Ascending aorta (tissue), 2 donors: Measurements from ENCODE around the gene PRKACA. TPM values are rescaled to one million over a fixed set of nuclear protein-coding genes. Genes with fewer than 3 reads are reported as not detected.

Experiments
- DNase-seq, 2 donors: peaks; one replicate each; pipeline ENCODE4 v3.0.0-alpha.2; 2019; ENCODE audit warnings: low spot score in 2 of 2
- H3K27ac ChIP-seq, 2 donors: fragments of 200-600 bp; sonication (generic); one replicate each; pipeline ENCODE4 v1.5.1; 2016 to 2017; ENCODE audit warnings: mild to moderate bottlenecking in 1 of 2
- H3K27me3 ChIP-seq: fragments of 200-600 bp; sonication (generic); one replicate; pipeline ENCODE4 v1.5.1; 2017
- H3K36me3 ChIP-seq, 2 donors: fragments of 200-600 bp; sonication (generic); one replicate each; pipeline ENCODE4 v1.5.1; 2016
- H3K4me1 ChIP-seq, 2 donors: fragments of 200-600 bp; sonication (generic); one replicate each; pipeline ENCODE4 v1.5.1; 2016 to 2017; ENCODE audit warnings: mild to moderate bottlenecking in 1 of 2
- H3K4me3 ChIP-seq, 2 donors: fragments of 200-600 bp; sonication (generic); one replicate each; pipeline ENCODE4 v1.5.1; 2016 to 2017; ENCODE audit warnings: mild to moderate bottlenecking in 1 of 2
- H3K9me3 ChIP-seq, 2 donors: fragments of 200-600 bp; sonication (generic); one replicate each; pipeline ENCODE4 v1.5.1; 2016
- intact Hi-C: fragments of 100-400 bp; cut with DNase I; formaldehyde crosslinking; loops from one replicate; pipeline ENCODE4 v1.15.1; 2023
- total RNA-seq: library from RNA; depleted of rRNA; stranded (reverse); fragments of >200 nt; gene quantifications from one replicate; pipeline ENCODE4 v1.1.0, GENCODE V29; 2016
- TF ChIP-seq, protein P1 (sequence below), 3 experiments: fragments of 200-600 bp in 2 of 3; fragments of 450-650 bp in 1 of 3; sonication (generic) in 2 of 3; IDR thresholded peaks; one replicate each; pipeline ENCODE4 v1.5.1; 2016 to 2019; ENCODE audit warnings: antibody characterized with exemption in 3 of 3, mild to moderate bottlenecking in 1 of 3, moderate library complexity in 1 of 3

PRKACA gene
- total RNA-seq, 1 donor from 2014 or later: 92.6 TPM

DNA sequence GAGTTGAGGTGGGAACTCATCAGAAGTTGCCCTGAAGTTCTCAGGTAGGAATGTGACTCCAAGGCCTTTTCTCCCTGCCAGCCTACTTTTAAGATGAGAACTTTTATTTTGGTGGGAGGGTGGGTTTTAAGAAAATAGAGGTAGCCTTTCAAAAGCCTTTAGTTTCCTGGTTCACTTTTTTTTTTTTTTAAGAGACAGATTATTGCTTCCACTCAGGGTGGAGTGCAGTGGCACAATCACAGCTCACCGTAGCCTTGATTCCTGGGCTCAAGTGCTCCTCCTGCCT, 34.9 kb downstream of the PRKACA start:
- no peaks in the 10 kb centered on the region for H3K36me3 ChIP-seq
- peak overlapping the region; percentile 92 to 97 for H3K27ac ChIP-seq
- H3K4me1 ChIP-seq: peaks cover 4 to 14% of the 10 kb centered on the region in 2 donors
- intact Hi-C loops: loop anchor here (5.0 kb wide), 2 partner anchors 335 to 415 kb away; partner anchors contain the start of gene GIPC1
- H3K27me3 ChIP-seq: no peaks in the 10 kb centered on the region
- TF ChIP-seq, protein P1, sequence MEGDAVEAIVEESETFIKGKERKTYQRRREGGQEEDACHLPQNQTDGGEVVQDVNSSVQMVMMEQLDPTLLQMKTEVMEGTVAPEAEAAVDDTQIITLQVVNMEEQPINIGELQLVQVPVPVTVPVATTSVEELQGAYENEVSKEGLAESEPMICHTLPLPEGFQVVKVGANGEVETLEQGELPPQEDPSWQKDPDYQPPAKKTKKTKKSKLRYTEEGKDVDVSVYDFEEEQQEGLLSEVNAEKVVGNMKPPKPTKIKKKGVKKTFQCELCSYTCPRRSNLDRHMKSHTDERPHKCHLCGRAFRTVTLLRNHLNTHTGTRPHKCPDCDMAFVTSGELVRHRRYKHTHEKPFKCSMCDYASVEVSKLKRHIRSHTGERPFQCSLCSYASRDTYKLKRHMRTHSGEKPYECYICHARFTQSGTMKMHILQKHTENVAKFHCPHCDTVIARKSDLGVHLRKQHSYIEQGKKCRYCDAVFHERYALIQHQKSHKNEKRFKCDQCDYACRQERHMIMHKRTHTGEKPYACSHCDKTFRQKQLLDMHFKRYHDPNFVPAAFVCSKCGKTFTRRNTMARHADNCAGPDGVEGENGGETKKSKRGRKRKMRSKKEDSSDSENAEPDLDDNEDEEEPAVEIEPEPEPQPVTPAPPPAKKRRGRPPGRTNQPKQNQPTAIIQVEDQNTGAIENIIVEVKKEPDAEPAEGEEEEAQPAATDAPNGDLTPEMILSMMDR (IDR thresholded peaks at IDR 0.05): no peak
- peak overlapping the region in 1 of 2 donors; percentile 93 for H3K4me3 ChIP-seq
- DNase-seq: no peak
- no peaks in the 10 kb centered on the region for H3K9me3 ChIP-seq

DNA sequence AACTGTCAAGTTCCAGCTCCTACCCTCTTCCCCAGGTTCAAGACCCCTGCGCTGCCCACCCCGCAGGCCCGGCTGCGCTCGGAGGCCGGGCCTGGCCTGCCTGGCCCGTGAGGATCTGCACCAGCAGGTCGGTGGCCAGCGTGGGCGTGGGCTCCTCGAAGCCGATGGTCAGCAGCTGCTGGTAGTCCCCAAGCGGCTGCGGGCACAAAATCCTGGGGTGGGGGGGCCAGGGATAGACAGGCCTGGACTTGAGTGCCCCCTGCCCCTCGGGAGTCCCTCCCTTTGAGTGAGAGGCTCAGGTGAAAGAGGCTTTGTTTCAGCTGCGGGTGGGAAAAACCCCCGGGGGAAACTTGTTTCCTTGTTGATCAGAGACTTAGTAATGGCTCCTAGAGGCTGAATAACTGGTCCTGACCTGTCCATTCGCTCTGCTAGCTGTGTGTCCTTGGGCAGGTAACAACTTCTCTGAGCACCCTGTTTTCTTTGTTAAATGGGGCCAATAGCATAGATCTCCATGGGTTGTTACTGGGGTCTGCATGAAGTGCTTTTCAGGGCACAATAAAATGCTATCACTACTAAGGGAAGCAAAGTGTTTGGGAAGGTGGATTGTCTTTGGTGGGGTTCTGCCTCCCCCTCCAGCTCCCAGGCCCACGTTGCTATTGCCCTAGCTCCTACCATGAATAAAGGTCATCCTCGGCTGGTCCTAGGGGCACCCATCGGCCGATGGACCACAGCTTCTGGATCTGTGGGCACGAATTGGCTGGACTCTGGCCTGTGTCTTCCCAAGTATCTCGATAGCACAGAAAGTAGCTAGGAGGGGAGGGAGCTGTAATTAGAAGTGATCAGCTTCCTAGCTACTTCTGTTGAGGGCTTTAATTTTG, 35.5 kb downstream of the PRKACA start:
- Histone ChIP-seq H3K36me3 (no peaks in the 10 kb centered on the region), H3K27me3 (no peaks in the 10 kb centered on the region), H3K9me3 (no peaks in the 10 kb centered on the region), H3K4me3 (peak overlapping the region; percentile 80 to 93), H3K27ac (peak overlapping the region; percentile 92 to 97), H3K4me1 (peaks cover 4 to 14% of the 10 kb centered on the region in 2 donors)
- intact Hi-C loops: loop anchor here (2.0 to 5.0 kb wide), 3 partner anchors 35 to 415 kb away; partner anchors contain the start of genes GIPC1 and PRKACA
- peak in 1 of 2 donors; percentile 77 for DNase-seq
- TF ChIP-seq, protein P1 (IDR thresholded peaks at IDR 0.05): no peak

DNA sequence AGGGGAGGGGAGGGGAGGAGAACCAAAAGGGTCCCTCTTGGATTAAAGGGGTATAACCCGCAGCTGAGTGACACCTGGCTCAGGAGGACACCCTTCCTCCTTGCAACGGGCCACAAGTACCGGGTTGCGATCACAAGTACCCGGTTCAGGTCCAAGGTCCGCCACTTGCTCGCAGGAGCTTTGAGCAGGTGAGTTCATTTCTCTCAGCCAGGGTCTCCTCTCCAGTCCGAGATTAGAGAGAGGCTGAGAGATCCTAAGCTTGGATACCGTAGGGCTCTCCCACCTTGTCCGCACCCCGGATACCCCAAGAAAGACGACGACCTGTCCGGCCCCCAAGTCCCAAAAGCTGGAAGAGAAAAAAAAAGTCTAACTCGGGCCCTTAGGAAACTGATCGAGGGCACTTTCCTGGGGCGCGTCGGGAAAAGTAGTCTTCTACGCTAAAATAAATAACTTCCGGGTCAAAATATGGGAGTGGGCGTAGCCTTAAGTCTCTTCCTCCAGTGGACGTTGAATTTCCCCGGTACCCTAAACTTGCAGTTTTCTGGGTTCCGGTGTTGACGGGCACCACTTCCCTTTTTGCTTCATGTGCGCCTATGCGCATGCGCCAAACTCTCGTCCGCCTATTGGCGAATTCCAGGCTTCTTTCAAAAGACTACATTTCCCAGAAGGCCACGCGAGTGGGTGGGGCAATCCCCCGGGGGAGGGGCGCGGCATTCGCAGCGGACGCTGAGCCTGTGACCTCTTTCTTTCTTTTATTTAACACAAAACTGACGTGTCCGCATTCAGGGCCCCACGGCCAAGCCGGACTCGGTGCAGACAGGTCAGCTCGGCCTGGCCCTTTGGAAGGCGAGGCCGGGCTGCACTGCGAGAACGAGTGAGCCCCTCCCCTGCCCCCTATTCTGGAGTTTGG, 36.4 kb downstream of the PRKACA start:
- peak; percentile 94 to 99 for DNase-seq
- intact Hi-C loops: loop anchor here (2.0 to 5.0 kb wide), 3 partner anchors 36 to 416 kb away; partner anchors contain the start of genes GIPC1 and PRKACA
- H3K27ac ChIP-seq: peak overlapping the region; percentile 92 to 97
- no peaks in the 10 kb centered on the region for H3K36me3 ChIP-seq
- H3K4me3 ChIP-seq: peak overlapping the region; percentile 80 to 93
- no peaks in the 10 kb centered on the region for H3K27me3 ChIP-seq
- peaks cover 4 to 14% of the 10 kb centered on the region in 2 donors for H3K4me1 ChIP-seq
- H3K9me3 ChIP-seq: no peaks in the 10 kb centered on the region
- TF ChIP-seq, protein P1 (IDR thresholded peaks at IDR 0.05): no peak

DNA sequence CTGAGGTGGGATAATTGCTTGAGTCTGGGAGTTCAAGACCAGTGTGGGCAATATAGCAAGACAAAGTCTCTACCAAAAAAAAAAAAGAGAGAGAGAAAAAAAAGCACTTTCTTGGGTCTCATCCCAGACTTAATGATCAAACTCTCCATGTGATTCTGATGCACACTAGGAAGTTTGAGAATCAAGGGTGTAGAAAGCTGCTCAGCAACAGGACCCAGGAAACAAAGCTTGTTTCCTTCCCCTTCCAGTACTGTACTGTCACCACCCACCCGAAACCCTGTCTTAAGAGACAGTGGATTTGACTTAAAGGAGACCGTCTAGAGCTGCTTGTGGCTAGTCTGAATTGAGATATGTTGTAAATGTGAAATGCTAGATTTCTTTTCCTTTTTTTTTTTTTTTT, 39.2 kb downstream of the PRKACA start:
- intact Hi-C loops: loop anchor here (10.0 kb wide), 1 partner anchor 294 kb away; no protein-coding TSS in a partner anchor
- TF ChIP-seq, protein P1 (IDR thresholded peaks at IDR 0.05): no peak
- Histone ChIP-seq H3K9me3 (no peaks in the 10 kb centered on the region), H3K36me3 (no peaks in the 10 kb centered on the region), H3K27me3 (no peaks in the 10 kb centered on the region), H3K27ac (no peak overlapping the region), H3K4me3 (no peak overlapping the region), H3K4me1 (peaks cover 4 to 19% of the 10 kb centered on the region in 2 donors)
- DNase-seq: no peak
